Left lung (tissue), 10 donors: ENCODE measurements around the gene RNF123. TPM values are rescaled to one million over a fixed set of nuclear protein-coding genes. Genes with fewer than 3 reads are reported as not detected.

Source experiments
- ATAC-seq: fragments of 200-7000 bp; cut with Tn5 transposase; one replicate; pipeline ENCODE4 v1.9.1; 2020; ENCODE audit warnings: moderate library complexity
- DNase-seq, 4 donors: peaks; one replicate each; pipeline ENCODE4 v3.0.0-alpha.2; 2013 to 2020
- H3K27ac ChIP-seq, 2 donors: fragments of 200-600 bp; sonication (generic) in 1 of 2; one replicate each; pipeline versions ENCODE4 v1.5.0 to v1.8.0; 2020 to 2021
- H3K27me3 ChIP-seq, 2 donors: fragments of 200-600 bp; sonication (generic) in 1 of 2; one replicate each; pipeline versions ENCODE4 v1.5.0 to v1.8.0; 2020 to 2021
- H3K36me3 ChIP-seq, 2 donors: fragments of 200-600 bp; sonication (generic) in 1 of 2; one replicate each; pipeline versions ENCODE4 v1.5.0 to v1.8.0; 2020 to 2021
- H3K4me1 ChIP-seq, 2 donors: fragments of 200-600 bp; one replicate each; pipeline ENCODE4 v1.8.0; 2021
- H3K4me3 ChIP-seq, 2 donors: fragments of 200-600 bp; sonication (generic) in 1 of 2; one replicate each; pipeline versions ENCODE4 v1.5.0 to v1.8.0; 2020 to 2021; ENCODE audit warnings: mild to moderate bottlenecking in 1 of 2
- H3K9me3 ChIP-seq, 2 donors: fragments of 200-600 bp; sonication (generic) in 1 of 2; one replicate each; pipeline versions ENCODE4 v1.5.0 to v1.8.0; 2020 to 2021
- CTCF ChIP-seq, 2 donors: fragments of 200-600 bp; sonication (generic) in 1 of 2; IDR thresholded peaks; one replicate each; pipeline versions ENCODE4 v1.5.0 to v1.8.0; 2021; ENCODE audit warnings: antibody characterized with exemption in 2 of 2
- intact Hi-C, 2 donors: fragments of 100-400 bp; cut with DNase I; formaldehyde crosslinking; loops; one replicate each; pipeline versions ENCODE4 v1.11.2 to v1.14.2; 2022
- polyA plus RNA-seq, 6 donors: library from polyadenylated mRNA; unstranded; fragments of 120-200 nt; gene quantifications; one replicate each; pipeline ENCODE4 v1.2.1, GENCODE V29; 2013; ENCODE audit not compliant: insufficient read length in 6 of 6
- total RNA-seq, 2 donors: library from RNA; stranded (reverse); fragmentation: NEBNext Ultra II Directional; extraction: Animal tissue kit (Norgen Biotek cat#: 25700); gene quantifications; one replicate each; pipeline ENCODE4 v1.2.1, GENCODE V29; 2021
- donor health status: DM: no; HTN: yes; CAD: no.
- donor health status: DM: no; HTN: no; CAD: no.

The RNF123 gene
- total and polyA plus RNA-seq, 8 donors = 21.8 to 45.0 (median 32.3) TPM

- DNase-seq (no peak), ATAC-seq (no peak)
- no peaks in the 10 kb centered on the region for H3K27me3 ChIP-seq
- TF ChIP-seq CTCF (IDR thresholded peaks at IDR 0.05) = no peak
- peaks cover 0 to 6% of the 10 kb centered on the region in 2 donors for H3K36me3 ChIP-seq
- peaks cover 0 to 7% of the 10 kb centered on the region in 2 donors for H3K4me1 ChIP-seq
- no peaks in the 10 kb centered on the region for H3K9me3 ChIP-seq
- intact Hi-C loops = no loop called here
- no peak overlapping the region for H3K27ac ChIP-seq
- no peak overlapping the region for H3K4me3 ChIP-seq
Measured at GRCh38 chr3:49759226-49759625, 69.9 kb downstream of the RNF123 start.

GRCh38 chr3:49761661-49762060, 72.3 kb downstream of the RNF123 start:
- H3K9me3 ChIP-seq = no peaks in the 10 kb centered on the region
- ATAC-seq (no peak), DNase-seq (no peak)
- intact Hi-C loops = no loop called here
- H3K27me3 ChIP-seq = no peaks in the 10 kb centered on the region
- peaks cover 0 to 19% of the 10 kb centered on the region in 2 donors for H3K36me3 ChIP-seq
- H3K4me1 ChIP-seq = peaks cover 0 to 4% of the 10 kb centered on the region in 2 donors
- no peak overlapping the region for H3K27ac ChIP-seq
- H3K4me3 ChIP-seq = no peak overlapping the region
- no peak for TF ChIP-seq CTCF (IDR thresholded peaks at IDR 0.05)

GRCh38 chr3:49763981-49764380, 74.6 kb downstream of the RNF123 start:
- ATAC-seq (no peak), DNase-seq (no peak)
- no peak for TF ChIP-seq CTCF (IDR thresholded peaks at IDR 0.05)
- no peaks in the 10 kb centered on the region for H3K27me3 ChIP-seq
- H3K36me3 ChIP-seq = peaks cover 0 to 19% of the 10 kb centered on the region in 2 donors
- H3K9me3 ChIP-seq = no peaks in the 10 kb centered on the region
- H3K4me1 ChIP-seq = peaks cover 0 to 4% of the 10 kb centered on the region in 2 donors
- H3K27ac ChIP-seq = no peak overlapping the region
- H3K4me3 ChIP-seq = no peak overlapping the region
- intact Hi-C loops = no loop called here

DNA sequence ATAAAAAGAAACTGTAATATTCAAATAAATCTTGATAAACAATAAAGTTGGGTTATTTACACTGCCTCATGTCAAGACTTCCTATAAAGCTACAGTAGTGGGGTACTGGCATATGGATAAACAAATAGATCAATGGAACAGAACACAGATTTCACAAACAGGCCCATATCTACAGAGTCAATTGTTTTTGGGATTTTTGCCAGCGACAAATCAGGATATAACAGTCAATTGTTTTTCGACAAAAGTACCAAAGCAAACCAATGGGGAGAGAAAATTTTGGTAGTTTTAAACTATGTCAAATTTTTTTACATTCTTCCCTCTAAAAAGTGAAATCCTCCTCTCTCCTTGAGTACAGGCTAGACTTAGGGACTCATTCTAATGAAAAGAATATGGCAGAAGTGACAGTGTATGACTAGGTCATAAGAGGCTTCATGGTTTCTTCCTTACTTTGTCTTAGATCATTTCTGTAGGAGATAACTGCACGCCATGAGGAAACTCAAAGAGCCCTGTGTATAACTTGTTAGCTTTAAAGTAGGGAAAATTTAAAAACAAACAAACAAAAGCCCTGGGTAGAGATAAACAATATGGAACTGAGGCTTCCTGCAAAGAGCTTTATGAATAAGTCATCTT, 80.0 kb downstream of the RNF123 start:
- H3K36me3 ChIP-seq = peaks cover 0 to 23% of the 10 kb centered on the region in 2 donors
- no peak overlapping the region for H3K27ac ChIP-seq
- H3K4me1 ChIP-seq = peaks cover 0 to 15% of the 10 kb centered on the region in 2 donors
- ATAC-seq (no peak), DNase-seq (no peak)
- no peak for TF ChIP-seq CTCF (IDR thresholded peaks at IDR 0.05)
- intact Hi-C loops = no loop called here
- H3K9me3 ChIP-seq = no peaks in the 10 kb centered on the region
- no peaks in the 10 kb centered on the region for H3K27me3 ChIP-seq
- no peak overlapping the region for H3K4me3 ChIP-seq

DNA sequence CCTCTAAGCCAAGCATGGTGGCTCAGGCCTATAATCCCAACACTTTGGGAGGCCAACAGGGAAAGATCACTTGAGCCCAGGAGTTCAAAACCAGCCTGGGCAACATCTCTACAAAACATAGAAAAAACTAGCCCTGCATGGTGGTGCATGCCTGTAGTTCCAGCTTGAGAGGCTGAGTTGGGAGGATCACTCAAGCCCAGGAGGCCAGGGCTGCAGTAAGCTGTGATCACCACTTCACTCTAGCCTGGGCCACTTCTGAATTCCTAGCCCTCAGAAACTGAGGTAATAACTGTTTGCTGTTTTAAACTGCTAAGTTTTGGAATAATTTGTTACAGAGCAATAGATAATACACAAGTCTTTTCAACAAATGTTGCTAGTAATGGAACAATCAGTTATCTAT, 80.6 kb downstream of the RNF123 start:
- Histone ChIP-seq H3K9me3 (no peaks in the 10 kb centered on the region), H3K36me3 (peaks cover 0 to 23% of the 10 kb centered on the region in 2 donors), H3K27me3 (no peaks in the 10 kb centered on the region), H3K4me3 (no peak overlapping the region), H3K27ac (no peak overlapping the region), H3K4me1 (peaks cover 0 to 15% of the 10 kb centered on the region in 2 donors)
- no peak for TF ChIP-seq CTCF (IDR thresholded peaks at IDR 0.05)
- DNase-seq (no peak), ATAC-seq (no peak)
- intact Hi-C loops = no loop called here

Other genes starting within 250 kb of the RNF123 start
- gene DAG1, start 219.3 kb upstream of the RNF123 start, total RNA-seq = 100 to 1,000 TPM in 1 of 2 donors, 10 to 100 TPM in 1; 87.9 to 116 TPM
- gene DAG1, start 219.3 kb upstream of the RNF123 start, polyA plus RNA-seq = 10 to 100 TPM; 43.4 to 58.1 (median 50.4) TPM
- gene BSN, start 135.1 kb upstream of the RNF123 start, total RNA-seq = under 1 TPM; 0.26 to 0.44 TPM
- 1 to 10 TPM in 2 of 6 donors, under 1 TPM in 4; 0.67 to 1.1 (median 0.94) TPM for gene BSN, start 135.1 kb upstream of the RNF123 start, polyA plus RNA-seq
- 100 to 1,000 TPM; 121 to 122 TPM for gene APEH, start 15.2 kb upstream of the RNF123 start, total RNA-seq
- gene APEH, start 15.2 kb upstream of the RNF123 start, polyA plus RNA-seq = 100 to 1,000 TPM in 3 of 6 donors, 10 to 100 TPM in 3; 88.6 to 108 (median 99.8) TPM
- 10 to 100 TPM; 12.5 to 19.1 TPM for gene MST1, start 83 bp upstream of the RNF123 start, total RNA-seq
- 10 to 100 TPM; 31.0 to 59.7 (median 39.8) TPM for gene MST1, start 83 bp upstream of the RNF123 start, polyA plus RNA-seq
- gene AMIGO3, start 30.1 kb downstream of the RNF123 start, total RNA-seq = under 1 TPM in 1 of 2 donors, not detected in 1; 0.47 TPM
- gene AMIGO3, start 30.1 kb downstream of the RNF123 start, polyA plus RNA-seq = 1 to 10 TPM in 5 of 6 donors, under 1 TPM in 1; 0.54 to 2.4 (median 1.9) TPM
- gene GMPPB, start 34.4 kb downstream of the RNF123 start, total RNA-seq = 10 to 100 TPM; 41.0 to 69.5 TPM
- 10 to 100 TPM; 11.0 to 19.8 (median 12.6) TPM for gene GMPPB, start 34.4 kb downstream of the RNF123 start, polyA plus RNA-seq
- gene IP6K1, start 97.0 kb downstream of the RNF123 start, total RNA-seq = 10 to 100 TPM; 42.1 to 42.7 TPM
- gene IP6K1, start 97.0 kb downstream of the RNF123 start, polyA plus RNA-seq = 10 to 100 TPM; 31.8 to 51.2 (median 47.3) TPM
- 1 to 10 TPM in 1 of 2 donors, under 1 TPM in 1; 0.20 to 6.1 TPM for gene CDHR4, start 110.3 kb downstream of the RNF123 start, total RNA-seq
- 1 to 10 TPM in 5 of 6 donors, under 1 TPM in 1; 0.56 to 6.5 (median 3.8) TPM for gene CDHR4, start 110.3 kb downstream of the RNF123 start, polyA plus RNA-seq
- gene INKA1, start 113.7 kb downstream of the RNF123 start, total RNA-seq = 1 to 10 TPM; 3.7 to 6.3 TPM
- 10 to 100 TPM; 10.4 to 18.9 (median 15.8) TPM for gene INKA1, start 113.7 kb downstream of the RNF123 start, polyA plus RNA-seq
- 100 to 1,000 TPM in 1 of 2 donors, 10 to 100 TPM in 1; 97.4 to 121 TPM for gene UBA7, start 124.4 kb downstream of the RNF123 start, total RNA-seq
- 10 to 100 TPM; 60.9 to 97.6 (median 75.9) TPM for gene UBA7, start 124.4 kb downstream of the RNF123 start, polyA plus RNA-seq
- gene TRAIP, start 167.0 kb downstream of the RNF123 start, total RNA-seq = 1 to 10 TPM; 2.4 to 2.5 TPM
- 10 to 100 TPM; 10.1 to 15.1 (median 12.9) TPM for gene TRAIP, start 167.0 kb downstream of the RNF123 start, polyA plus RNA-seq
- not detected for gene CAMKV, start 180.3 kb downstream of the RNF123 start, total RNA-seq
- gene CAMKV, start 180.3 kb downstream of the RNF123 start, polyA plus RNA-seq = under 1 TPM in 3 of 6 donors, not detected in 3; 0.14 to 0.21 (median 0.14) TPM
- 10 to 100 TPM; 51.1 to 54.7 TPM for gene MST1R, start 214.3 kb downstream of the RNF123 start, total RNA-seq
- 10 to 100 TPM in 1 of 6 donors, 1 to 10 TPM in 5; 6.0 to 10.0 (median 7.9) TPM for gene MST1R, start 214.3 kb downstream of the RNF123 start, polyA plus RNA-seq
- gene MON1A, start 240.3 kb downstream of the RNF123 start, total RNA-seq = 10 to 100 TPM; 13.9 to 15.6 TPM
- gene MON1A, start 240.3 kb downstream of the RNF123 start, polyA plus RNA-seq = 10 to 100 TPM in 5 of 6 donors, 1 to 10 TPM in 1; 8.5 to 15.0 (median 11.8) TPM